HG03066 (cell line): ENCODE measurements around the gene ZSWIM7.

Source experiments
- ATAC-seq: cut with Tn5 transposase; IDR thresholded peaks from one replicate; pipeline ENCODE4 v1.9.1; 2021; ENCODE audit warnings: low read depth; ENCODE audit not compliant: unreplicated experiment

Gene ZSWIM7

DNA sequence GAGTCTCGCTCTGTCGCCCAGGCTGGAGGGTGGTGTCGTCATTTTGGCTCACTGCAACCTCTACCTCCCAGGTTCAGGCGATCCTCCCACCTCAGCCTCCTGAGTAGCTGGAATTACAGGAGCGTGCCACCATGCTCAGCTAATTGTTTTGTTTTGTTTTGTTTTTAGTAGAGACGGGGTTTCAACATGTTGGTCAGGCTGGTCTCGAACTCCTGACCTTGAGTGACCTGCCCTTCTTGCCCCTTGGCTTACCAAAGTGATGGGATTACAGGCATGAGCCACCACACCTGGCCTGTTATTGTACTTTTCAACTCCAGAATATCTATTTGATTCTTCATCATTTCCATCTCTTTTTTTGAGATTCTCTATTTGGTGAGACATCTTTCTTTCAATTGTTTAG lies 63.6 kb downstream of the ZSWIM7 start:
- ATAC-seq = no peak

DNA sequence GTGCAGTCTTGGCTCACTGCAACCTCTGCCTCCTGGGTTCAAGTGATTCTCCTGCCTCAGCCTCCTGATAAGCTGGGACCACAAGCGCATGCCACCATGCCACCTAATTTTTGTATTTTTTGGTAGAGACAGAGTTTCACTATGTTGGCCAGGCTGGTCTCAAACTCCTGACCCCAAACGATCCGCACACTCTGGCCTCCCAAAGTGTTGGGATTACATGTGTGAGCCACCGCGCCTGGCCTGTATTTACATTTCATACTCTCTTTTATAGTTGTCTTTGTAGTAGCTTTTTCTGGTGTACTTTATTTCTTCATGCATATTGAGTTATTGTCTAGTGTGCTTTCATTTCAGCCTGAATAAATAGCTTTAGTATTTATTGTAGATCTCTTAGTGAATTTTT lies 64.6 kb downstream of the ZSWIM7 start:
- no peak for ATAC-seq

DNA sequence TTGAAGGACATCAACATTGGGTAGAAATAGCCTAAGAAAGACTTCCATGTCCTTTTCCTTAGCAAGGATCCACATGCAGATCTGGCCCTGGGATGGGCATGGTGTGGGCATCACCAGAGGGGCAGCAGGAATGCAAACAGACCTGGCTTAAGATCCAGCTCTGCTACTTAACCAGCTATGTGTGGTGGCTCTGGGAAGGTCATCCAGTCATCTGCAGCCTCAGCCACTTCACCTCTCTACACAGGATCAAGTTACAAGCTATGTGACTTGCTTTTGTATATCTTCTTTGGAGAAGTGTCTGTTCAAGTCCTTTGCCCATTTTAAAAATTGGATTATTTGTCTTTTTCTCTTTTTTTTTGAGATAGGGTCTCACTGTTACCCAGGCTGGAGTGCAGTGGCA lies 68.1 kb downstream of the ZSWIM7 start:
- no peak for ATAC-seq

DNA sequence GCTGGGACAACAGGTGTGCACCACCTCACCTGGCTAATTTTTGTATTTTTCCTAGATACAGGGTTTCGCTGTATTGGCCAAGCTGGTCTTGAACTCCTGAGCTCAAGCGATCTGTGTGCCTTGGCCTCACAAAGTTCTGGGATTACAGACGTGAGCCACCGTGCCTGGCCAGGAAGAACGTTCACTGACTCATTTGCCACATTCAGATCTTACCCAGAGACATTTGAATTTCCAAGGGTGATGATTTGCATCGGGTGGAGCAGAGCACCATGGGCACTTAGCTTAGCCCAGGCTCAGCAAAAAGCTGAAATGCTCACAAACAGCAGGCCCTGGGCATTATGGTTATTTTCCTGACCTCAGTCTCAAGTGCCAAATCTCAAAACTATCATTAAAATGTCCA lies 69.1 kb downstream of the ZSWIM7 start:
- ATAC-seq = no peak

DNA sequence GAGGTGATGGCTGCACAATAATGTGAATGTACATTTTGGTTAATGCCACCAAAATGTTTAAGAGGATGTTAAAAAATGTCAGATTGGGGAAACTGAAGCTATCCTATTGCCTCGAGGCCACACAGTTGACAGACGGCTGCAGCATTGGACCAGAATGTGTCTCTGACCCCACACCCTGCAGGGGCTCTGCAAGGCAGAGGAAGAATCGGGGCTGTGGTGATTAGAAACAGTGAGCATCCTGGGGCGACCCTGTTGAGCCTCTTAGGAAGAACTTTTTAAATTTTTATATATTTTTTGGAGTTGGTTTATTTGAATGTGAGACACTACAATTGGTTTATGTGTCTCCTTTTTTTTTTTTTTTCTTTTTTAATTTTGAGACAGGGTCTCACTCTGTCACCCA lies 69.6 kb downstream of the ZSWIM7 start:
- no peak for ATAC-seq

DNA sequence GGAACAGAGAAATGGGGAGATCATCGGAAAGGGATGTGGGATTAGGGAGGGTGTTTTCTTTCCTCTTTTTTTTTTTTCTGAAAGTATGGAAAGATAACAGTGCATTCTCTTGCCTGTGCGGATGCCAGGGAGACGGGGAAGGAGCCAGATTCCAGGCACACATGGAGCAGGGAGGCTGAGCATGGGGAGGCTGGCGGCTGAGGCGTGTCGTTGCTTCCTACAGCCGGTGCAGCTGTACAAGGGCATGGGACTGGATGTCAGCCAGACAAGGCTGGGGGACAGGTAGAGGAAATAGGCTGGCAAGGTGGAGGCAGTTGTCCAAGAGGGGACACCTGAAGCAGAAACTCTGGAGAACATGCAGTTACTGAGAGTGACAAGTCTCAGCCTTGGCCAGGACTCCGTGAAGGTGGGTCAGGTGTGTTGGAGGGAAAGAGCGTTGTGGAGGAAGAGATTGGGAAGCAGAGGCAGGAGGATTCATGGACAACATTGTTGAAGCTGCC lies 71.2 kb downstream of the ZSWIM7 start:
- ATAC-seq = no peak
